Measurements from ENCODE around the gene ULK4. TPM values are rescaled to one million over a fixed set of nuclear protein-coding genes. Genes with fewer than 3 reads are reported as not detected.
"Not testable (repeated sequence)": the region's sequence is repeated elsewhere in the genome, so short reads cannot be mapped to it uniquely, and the experiment has no call there.

ULK4 gene
- polyA plus RNA-seq, 1 donor from 2014 or later, result 5.6 TPM

DNA sequence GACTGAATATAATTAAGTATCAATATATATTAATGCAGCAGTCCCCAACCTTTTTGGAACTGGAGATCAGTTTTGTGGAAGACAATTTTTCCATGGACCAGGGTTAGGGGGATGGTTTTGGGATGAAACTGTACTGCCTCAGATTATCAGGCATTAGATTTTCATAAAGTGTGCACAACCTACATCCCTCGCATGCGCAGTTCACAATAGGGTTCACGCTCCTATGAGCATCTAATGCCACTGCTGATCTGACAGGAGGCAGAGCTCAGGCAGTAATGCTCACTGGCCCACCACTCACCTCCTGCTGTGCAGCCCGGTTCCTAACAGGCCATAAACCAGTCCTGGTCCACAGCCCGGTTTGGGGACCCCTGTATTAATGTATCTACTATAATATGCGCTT, 95.6 kb downstream of the ULK4 start:
- Mint-ChIP-seq H3K4me3 (no peak overlapping the region), H3K4me1 (no peaks in the 10 kb centered on the region), H3K27me3 (no peaks in the 10 kb centered on the region), H3K36me3 (peaks cover 13% of the 10 kb centered on the region), H3K9me3 (no peaks in the 10 kb centered on the region), H3K27ac (no peak overlapping the region)

DNA sequence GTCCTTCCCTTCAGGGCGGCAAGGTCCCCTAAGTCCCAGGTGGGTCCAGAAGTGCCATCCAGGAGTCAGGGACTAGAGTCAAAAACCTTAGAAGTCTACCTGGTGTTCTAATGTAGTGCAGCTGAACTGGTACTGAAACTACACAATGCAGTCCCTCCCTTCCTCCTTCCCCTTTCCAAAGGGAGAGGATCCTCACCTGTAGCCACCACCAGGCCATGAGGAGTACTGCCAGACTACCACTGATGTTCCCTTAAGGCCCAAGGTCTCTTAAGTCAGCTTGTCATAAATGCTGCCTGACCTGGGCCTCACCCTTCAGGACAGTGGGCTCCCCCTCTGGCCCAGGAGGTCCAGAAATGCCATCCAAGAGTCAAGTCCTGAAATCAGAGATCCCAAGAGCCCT, 98.9 kb downstream of the ULK4 start:
- no peak overlapping the region for H3K4me3 Mint-ChIP-seq
- peaks cover 0 to 17% (median 2%) of the 10 kb centered on the region in 3 donors for H3K9me3 Mint-ChIP-seq
- no peaks in the 10 kb centered on the region for H3K27me3 Mint-ChIP-seq
- H3K27ac Mint-ChIP-seq, result no peak overlapping the region
- no peaks in the 10 kb centered on the region for H3K4me1 Mint-ChIP-seq
- peaks cover 5% of the 10 kb centered on the region for H3K36me3 Mint-ChIP-seq

DNA sequence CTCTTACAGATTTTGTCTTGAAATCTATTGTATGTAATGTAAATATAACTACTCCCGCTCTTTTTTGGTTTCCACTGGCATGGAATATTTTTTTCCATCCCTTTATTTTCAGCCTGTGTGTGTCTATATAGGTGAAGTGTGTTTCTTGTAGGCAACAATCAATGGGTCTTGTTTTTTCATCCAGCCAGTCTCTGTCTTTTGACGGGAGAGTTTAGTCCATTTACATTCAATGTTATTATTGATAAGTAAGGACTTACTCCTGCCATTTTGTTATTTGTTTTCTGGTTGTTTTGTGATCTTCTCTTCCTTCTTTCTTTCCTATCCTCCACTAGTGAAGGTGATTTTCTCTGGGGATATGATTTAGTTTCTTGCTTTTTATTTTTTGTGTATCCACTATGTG, 101.4 kb downstream of the ULK4 start:
- peaks cover 0 to 17% (median 2%) of the 10 kb centered on the region in 3 donors for H3K9me3 Mint-ChIP-seq
- not testable (repeated sequence) for H3K4me1 Mint-ChIP-seq, H3K27ac Mint-ChIP-seq, H3K4me3 Mint-ChIP-seq, H3K36me3 Mint-ChIP-seq, H3K27me3 Mint-ChIP-seq

DNA sequence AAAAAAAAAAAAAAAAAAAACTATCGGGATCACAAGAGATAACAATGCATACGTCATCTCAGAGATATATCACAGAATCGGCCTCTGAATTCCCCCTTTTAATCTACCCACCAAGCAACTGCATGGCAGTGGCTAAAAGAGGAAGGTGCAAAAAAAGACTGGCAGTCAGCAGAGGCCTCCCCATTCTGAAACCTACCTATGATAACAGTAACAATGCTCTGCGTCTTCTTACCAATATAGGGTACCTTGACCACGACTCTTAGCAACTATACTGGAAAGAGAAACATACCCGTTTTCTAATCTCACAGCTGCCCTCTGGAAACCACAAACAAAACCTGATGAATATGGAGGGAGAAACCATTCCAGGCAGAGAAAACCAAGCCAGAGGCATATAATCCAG, 106.9 kb downstream of the ULK4 start:
- Mint-ChIP-seq H3K9me3 (peaks cover 0 to 5% (median under 1%) of the 10 kb centered on the region in 3 donors), H3K27ac (no peak overlapping the region), H3K27me3 (no peaks in the 10 kb centered on the region), H3K4me3 (no peak overlapping the region), H3K4me1 (peaks cover 0 to 3% (median 0%) of the 10 kb centered on the region in 3 donors), H3K36me3 (peaks cover 3% of the 10 kb centered on the region)

DNA sequence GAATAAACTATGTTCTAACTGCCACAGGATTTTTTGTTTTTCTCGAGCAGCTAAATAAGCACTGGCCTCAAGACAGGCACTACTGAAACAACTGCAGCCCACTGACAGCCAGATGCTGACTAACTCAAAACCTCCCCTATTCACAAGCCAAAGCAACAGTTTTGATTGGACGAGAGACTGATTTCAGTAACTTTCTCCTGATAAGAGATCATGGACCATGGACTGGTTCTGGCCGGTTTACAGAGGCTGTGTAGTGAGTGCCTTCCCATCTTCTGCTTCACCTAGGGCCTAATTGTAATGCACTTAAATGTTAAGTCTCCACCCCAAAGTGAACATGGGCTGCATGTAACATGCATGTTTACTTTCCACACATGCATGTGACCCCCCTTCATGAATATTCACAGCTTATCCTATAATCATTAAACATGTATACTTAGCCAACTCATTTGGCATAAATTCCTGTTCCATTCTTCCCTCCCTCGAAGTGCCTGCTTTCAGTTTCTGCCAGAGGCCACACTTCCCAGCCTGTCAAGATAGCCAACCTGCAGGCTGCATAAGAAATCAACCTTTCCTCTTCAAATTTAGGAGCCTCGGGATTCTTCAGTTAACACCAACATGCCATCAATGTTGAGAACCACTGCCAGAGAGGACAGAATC, 108.2 kb downstream of the ULK4 start:
- H3K27ac Mint-ChIP-seq, result peak overlapping the region in 1 of 3 donors; percentile 83
- H3K27me3 Mint-ChIP-seq, result no peaks in the 10 kb centered on the region
- H3K36me3 Mint-ChIP-seq, result peaks cover 3% of the 10 kb centered on the region
- H3K4me3 Mint-ChIP-seq, result no peak overlapping the region
- H3K9me3 Mint-ChIP-seq, result peaks cover 0 to 2% (median 1%) of the 10 kb centered on the region in 3 donors
- H3K4me1 Mint-ChIP-seq, result peaks cover 0 to 3% (median 0%) of the 10 kb centered on the region in 3 donors

DNA sequence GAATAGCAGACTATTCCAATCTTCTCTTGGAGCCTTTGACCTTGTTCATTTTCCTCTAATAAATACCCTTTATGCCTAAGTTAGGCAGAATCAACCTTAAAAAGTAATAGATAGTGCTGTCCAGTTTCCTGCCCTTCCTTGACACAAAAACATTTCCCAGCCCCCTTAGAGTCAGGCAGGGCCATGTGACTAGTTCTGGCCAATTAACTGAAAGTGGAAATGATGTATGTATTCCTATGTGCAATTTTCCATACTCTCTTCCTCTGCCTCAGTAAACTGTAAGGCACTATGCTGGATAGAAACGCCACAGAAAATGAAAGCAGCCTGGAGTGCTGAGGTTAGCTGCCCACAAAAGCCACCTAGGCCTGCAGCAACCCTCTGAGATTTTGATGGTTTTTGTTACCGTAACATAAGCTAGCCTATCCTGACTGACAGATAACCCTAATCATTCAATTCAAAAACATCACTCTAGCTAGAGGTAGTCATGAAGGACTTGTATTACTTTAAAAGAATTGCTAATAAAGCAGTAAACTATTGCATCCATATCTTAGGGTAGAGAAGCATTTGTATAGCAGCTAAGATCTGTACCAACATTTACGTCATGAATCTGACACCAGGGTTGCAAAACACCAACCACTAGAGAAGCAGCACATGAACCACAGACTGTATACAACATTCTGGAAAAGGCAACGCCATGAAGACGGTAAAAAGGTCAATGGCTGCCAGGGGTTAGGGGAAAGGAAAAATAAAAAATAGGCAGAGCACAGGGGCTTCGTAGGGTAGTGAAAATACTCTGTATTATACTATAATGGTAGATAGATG, 112.9 kb downstream of the ULK4 start:
- Mint-ChIP-seq H3K4me1 (peaks cover 0 to 3% (median 0%) of the 10 kb centered on the region in 3 donors), H3K4me3 (no peak overlapping the region), H3K9me3 (peaks cover 0 to 2% (median 0%) of the 10 kb centered on the region in 3 donors), H3K27me3 (no peaks in the 10 kb centered on the region), H3K36me3 (peaks cover 4% of the 10 kb centered on the region), H3K27ac (peak overlapping the region in 1 of 3 donors; percentile 2)

DNA sequence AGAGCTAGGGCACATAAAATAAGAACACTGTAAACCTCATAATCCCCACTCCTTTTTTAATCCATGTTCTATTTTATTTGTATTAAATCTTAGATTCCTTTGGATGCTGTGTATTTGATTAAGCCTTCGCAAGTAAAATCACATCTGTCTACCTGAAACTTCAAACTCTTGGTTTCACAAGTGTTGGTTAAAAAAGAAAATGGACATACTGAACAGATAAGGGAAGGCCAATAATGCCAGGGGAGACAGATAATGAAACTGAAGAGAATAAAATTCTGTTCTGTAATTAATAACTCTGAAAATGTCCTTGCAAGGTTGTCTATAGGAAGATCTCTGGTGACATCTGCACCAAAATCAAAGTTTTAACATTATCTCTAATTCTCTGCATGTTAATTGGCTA, 114.2 kb downstream of the ULK4 start:
- peaks cover 6% of the 10 kb centered on the region for H3K36me3 Mint-ChIP-seq
- peaks cover 0 to 3% (median 0%) of the 10 kb centered on the region in 3 donors for H3K4me1 Mint-ChIP-seq
- H3K27me3 Mint-ChIP-seq, result no peaks in the 10 kb centered on the region
- peak overlapping the region in 1 of 4 donors; percentile 30 for H3K4me3 Mint-ChIP-seq
- peaks cover 0 to 2% (median 0%) of the 10 kb centered on the region in 3 donors for H3K9me3 Mint-ChIP-seq
- H3K27ac Mint-ChIP-seq, result no peak overlapping the region

DNA sequence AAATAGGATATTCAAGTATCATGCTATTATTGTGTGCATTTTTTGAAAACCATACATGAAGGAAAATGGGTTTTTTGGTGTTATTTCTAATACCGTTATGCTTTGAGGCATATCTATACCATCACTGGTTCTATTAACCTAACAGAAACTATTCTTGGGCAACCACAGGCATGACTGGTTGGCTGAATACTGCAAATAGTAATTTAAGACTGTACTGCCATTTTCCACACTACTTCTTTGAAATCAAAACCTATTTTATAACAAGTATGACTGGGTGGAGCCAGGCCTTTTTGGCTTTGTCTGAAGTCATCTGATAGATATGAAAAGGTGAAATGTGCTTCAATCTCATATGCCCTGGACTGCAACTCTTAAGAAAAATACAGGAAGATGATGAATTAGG, 115.1 kb downstream of the ULK4 start:
- Mint-ChIP-seq H3K4me1 (no peaks in the 10 kb centered on the region), H3K36me3 (peaks cover 4% of the 10 kb centered on the region), H3K4me3 (no peak overlapping the region), H3K27ac (no peak overlapping the region), H3K9me3 (peaks cover under 1 to 5% (median 3%) of the 10 kb centered on the region in 3 donors), H3K27me3 (no peaks in the 10 kb centered on the region)

DNA sequence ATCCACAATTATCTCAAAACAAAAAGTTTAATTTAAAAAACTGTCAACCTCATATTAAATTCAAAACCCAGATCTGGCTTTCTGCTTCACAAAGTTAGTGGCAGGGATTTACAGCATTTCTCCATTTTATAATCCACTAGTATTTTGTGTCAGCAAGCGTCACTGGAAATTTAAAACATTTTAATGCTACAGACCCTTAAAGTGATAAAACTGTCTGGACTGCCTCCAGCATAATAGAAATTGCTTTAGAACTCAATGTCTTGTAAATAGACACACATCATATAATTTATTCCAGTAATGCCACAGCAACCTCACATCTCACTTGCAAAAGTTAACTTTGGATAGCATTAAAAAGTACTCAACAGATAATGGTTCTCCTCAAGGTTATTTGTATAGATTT, 116.1 kb downstream of the ULK4 start:
- Mint-ChIP-seq H3K9me3 (peaks cover 3 to 5% (median 5%) of the 10 kb centered on the region in 3 donors), H3K27ac (no peak overlapping the region), H3K27me3 (no peaks in the 10 kb centered on the region), H3K36me3 (peaks cover 3% of the 10 kb centered on the region), H3K4me3 (no peak overlapping the region), H3K4me1 (no peaks in the 10 kb centered on the region)

DNA sequence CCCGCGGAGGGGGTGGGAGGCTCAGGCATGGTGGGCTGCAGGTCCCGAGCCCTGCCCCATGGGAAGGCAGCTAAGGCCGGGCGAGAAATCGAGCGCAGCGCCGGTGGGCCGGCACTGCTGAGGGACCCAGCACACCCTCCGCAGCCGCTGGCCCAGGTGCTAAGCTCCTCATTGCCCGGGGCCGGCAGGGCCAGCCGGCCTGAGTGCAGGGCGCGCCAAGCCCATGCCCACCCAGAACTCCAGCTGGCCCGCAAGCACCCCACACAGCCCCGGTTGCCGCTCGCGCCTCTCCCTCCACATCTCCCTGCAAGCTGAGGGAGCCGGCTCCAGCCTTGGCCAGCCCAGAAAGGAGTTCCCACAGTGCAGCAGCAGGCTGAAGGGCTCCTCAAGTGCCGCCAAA, 117.6 kb downstream of the ULK4 start:
- not testable (repeated sequence) for H3K4me1 Mint-ChIP-seq, H3K4me3 Mint-ChIP-seq, H3K9me3 Mint-ChIP-seq, H3K36me3 Mint-ChIP-seq, H3K27me3 Mint-ChIP-seq, H3K27ac Mint-ChIP-seq

DNA sequence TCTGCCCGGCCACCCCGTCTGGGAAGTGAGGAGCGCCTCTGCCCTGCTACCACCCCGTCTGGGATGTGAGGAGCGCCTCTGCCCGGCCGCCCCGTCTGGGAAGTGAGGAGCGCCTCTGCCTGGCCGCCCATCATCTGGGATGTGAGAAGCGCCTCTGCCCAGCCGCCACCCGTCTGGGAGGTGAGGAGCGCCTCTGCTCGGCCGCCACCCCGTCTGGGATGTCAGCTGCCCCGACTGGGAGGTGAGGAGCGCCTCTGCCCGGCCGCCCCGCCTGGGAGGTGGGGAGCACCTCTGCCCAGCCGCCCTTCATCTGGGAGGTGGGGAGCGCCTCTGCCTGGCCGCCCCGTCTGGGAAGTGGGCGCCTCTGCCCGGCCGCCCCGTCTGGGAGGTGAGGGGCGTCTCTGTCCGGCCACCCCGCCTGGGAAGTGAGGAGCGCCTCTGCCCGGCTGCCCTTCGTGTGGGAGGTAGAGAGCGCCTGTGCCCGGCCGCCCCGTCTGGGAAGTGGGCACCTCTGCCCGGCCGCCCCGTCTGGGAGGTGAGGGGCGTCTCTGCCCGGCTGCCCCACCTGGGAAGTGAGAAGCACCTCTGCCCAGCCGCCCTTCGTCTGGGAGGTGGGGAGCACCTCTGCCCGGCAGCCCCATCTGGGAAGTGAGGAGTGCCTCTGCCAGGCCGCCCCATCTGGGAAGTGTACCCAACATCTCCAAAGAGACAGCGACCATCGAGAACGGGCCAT, 120.8 kb downstream of the ULK4 start:
- H3K4me1 Mint-ChIP-seq, H3K9me3 Mint-ChIP-seq, H3K27ac Mint-ChIP-seq, H3K27me3 Mint-ChIP-seq, H3K36me3 Mint-ChIP-seq, H3K4me3 Mint-ChIP-seq: not testable (repeated sequence)

DNA sequence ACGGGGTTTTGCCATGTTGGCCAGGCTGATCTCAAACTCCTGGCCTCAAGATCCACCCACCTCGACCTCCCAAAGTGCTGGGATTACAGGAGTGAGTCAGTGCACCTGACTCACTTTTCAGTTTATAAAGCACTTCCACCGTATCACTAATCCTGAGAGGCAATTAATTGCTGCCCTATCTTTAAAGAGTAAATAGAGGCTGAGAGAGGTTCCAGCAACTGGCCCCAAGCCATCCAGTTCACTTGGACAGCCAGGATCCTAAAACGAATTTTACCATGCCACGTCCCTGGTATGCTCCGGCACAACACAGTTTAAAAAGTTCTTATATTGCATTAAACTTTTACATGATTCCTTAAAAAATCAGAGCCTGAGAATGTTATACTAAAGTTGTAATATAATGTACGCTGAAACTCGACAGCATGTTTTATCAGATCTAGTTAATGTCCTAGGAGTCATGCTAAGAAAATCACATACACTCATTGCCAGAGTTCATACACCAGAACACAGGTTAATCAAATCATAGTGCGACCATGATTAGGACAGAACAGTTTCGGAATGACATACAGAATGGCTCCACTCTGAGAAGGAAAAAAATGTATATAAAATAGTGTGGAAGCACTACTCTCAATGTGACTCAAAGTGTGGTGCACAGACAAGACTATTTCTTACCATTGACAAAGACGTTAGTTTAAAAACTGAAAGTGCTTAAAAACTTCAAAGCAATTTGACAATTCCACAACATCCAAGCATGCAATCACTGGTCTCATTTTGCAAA, 125.4 kb downstream of the ULK4 start:
- H3K27me3 Mint-ChIP-seq, result no peaks in the 10 kb centered on the region
- peaks cover 0 to 2% (median 0%) of the 10 kb centered on the region in 3 donors for H3K4me1 Mint-ChIP-seq
- no peak overlapping the region for H3K4me3 Mint-ChIP-seq
- peaks cover 0 to 11% (median 2%) of the 10 kb centered on the region in 3 donors for H3K9me3 Mint-ChIP-seq
- no peak overlapping the region for H3K27ac Mint-ChIP-seq
- H3K36me3 Mint-ChIP-seq, result peaks cover 15% of the 10 kb centered on the region

DNA sequence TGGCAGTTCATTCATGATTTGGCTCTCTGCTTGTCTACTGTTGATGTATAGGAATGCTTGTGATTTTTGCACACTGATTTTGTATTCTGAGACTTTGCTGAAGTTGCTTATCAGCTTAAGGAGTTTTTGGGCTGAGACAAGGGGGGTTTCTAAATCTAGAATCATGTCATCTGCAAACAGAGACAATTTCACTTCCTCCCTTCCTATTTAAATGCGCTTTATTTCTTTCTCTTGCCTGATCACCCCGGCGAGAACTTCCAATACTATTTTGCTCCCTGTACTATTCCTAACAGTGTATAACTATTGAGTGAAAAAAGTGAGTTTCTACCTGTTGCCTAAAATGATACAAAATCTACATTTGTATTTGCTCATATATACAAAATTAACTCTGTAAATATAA, 128.3 kb downstream of the ULK4 start:
- peaks cover 3 to 9% (median 3%) of the 10 kb centered on the region in 3 donors for H3K9me3 Mint-ChIP-seq
- no peaks in the 10 kb centered on the region for H3K27me3 Mint-ChIP-seq
- no peak overlapping the region for H3K27ac Mint-ChIP-seq
- peaks cover 0 to 2% (median 0%) of the 10 kb centered on the region in 3 donors for H3K4me1 Mint-ChIP-seq
- H3K36me3 Mint-ChIP-seq, result peaks cover 12% of the 10 kb centered on the region
- H3K4me3 Mint-ChIP-seq, result no peak overlapping the region

DNA sequence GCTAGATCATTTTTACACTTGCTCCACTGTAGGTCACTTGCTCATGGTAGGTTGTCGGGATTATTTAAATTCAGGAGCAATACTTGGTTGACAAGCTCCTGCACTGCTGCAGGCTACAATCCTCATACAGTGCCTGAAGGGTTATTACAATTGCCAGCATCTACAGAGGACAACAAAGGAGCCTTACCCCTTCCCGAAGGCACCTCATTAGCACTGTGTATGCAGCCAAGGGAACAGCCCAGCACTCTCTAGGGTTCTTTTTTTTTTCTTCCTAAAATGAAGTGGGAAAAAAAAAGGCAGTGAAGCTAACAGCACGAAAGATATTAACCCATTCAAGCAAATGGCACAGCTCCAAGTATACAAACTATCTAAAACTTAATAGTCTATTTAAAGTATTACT, 142.7 kb downstream of the ULK4 start:
- H3K9me3 Mint-ChIP-seq, result no peaks in the 10 kb centered on the region
- H3K4me3 Mint-ChIP-seq, result no peak overlapping the region
- peaks cover 6% of the 10 kb centered on the region for H3K36me3 Mint-ChIP-seq
- no peak overlapping the region for H3K27ac Mint-ChIP-seq
- H3K4me1 Mint-ChIP-seq, result no peaks in the 10 kb centered on the region
- H3K27me3 Mint-ChIP-seq, result no peaks in the 10 kb centered on the region

DNA sequence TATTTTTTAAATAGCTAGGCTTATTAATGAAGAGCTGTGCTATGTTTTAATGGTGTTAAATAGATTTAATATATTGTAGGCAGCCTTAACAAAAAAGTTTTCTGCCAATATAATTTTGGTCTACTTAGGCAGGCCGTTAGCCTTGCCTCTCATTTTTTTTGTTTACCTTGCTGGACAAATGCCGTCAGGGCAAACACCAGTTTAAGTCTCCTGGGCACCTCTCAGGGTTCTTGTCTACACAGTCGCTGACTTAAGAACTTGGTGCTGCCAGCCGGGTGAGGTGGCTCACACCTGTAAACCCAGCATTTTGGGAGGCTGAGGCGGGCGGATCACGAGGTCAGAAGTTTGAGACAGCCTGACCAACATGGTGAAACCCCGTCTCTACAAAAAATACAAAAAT, 153.3 kb downstream of the ULK4 start:
- Mint-ChIP-seq H3K4me3 (no peak overlapping the region), H3K9me3 (no peaks in the 10 kb centered on the region), H3K27ac (no peak overlapping the region), H3K36me3 (peaks cover 10% of the 10 kb centered on the region), H3K4me1 (no peaks in the 10 kb centered on the region), H3K27me3 (no peaks in the 10 kb centered on the region)

Measured in IgD-negative memory B cell (primary cell).